Small intestine (tissue), 16 donors: Measurements from ENCODE around the gene BTNL9. TPM values are rescaled to one million over a fixed set of nuclear protein-coding genes. Genes with fewer than 3 reads are reported as not detected.
"Not testable (repeated sequence)": the region's sequence is repeated elsewhere in the genome, so short reads cannot be mapped to it uniquely, and the experiment has no call there.

Experiments used
- DNase-seq, 2 donors: peaks; one replicate each; pipeline versions ENCODE4 v3.0.0 to v3.0.0-alpha.2; 2013
- FAIRE-seq: peaks from 2 replicates; lab custom pipeline; 2012; peaks lifted over from hg19 to GRCh38; lab: Jason Lieb, UNC
- H3K27ac ChIP-seq, 3 donors: one replicate each; pipeline ENCODE4 v1.5.1; 2013; ENCODE audit warnings: low read length in 2 of 3, mild to moderate bottlenecking in 2 of 3, control low read depth in 1 of 3, inconsistent platforms in 1 of 3, low read depth in 1 of 3, moderate library complexity in 1 of 3
- H3K27me3 ChIP-seq, 3 donors: one replicate each; pipeline ENCODE4 v1.6.1; 2013; ENCODE audit warnings: low read length in 3 of 3, inconsistent platforms in 1 of 3; ENCODE audit not compliant: control insufficient read depth in 3 of 3, insufficient read depth in 3 of 3
- H3K36me3 ChIP-seq, 3 donors: one replicate each; pipeline ENCODE4 v1.6.1; 2013; ENCODE audit warnings: low read length in 3 of 3, inconsistent platforms in 1 of 3, low read depth in 1 of 3, mild to moderate bottlenecking in 1 of 3, moderate library complexity in 1 of 3; ENCODE audit not compliant: control insufficient read depth in 3 of 3, insufficient read depth in 2 of 3
- H3K4me1 ChIP-seq, 3 donors: one replicate each; pipeline ENCODE4 v1.6.1; 2013; ENCODE audit warnings: low read length in 2 of 3, inconsistent platforms in 1 of 3, low read depth in 1 of 3, mild to moderate bottlenecking in 1 of 3, moderate library complexity in 1 of 3; ENCODE audit not compliant: control insufficient read depth in 3 of 3, insufficient read depth in 2 of 3
- H3K4me3 ChIP-seq, 3 donors: one replicate each; pipeline ENCODE4 v1.5.1; 2013; ENCODE audit warnings: low read length in 3 of 3, control low read depth in 1 of 3, inconsistent platforms in 1 of 3, low read depth in 1 of 3, mild to moderate bottlenecking in 1 of 3, moderate library complexity in 1 of 3
- H3K9me3 ChIP-seq, 2 donors: one replicate each; pipeline ENCODE4 v1.6.1; 2013; ENCODE audit warnings: low read depth in 1 of 2, low read length in 1 of 2; ENCODE audit not compliant: control insufficient read depth in 2 of 2, insufficient read depth in 1 of 2
- whole genome bisulfite sequencing, 3 donors: extraction: QIAGEN DNeasy Blood & Tissue Kit; methylation state at CpG; one replicate each; pipeline ENCODE4 v1.1.7; 2013; 5-methylcytosine and 5-hydroxymethylcytosine counted together
- long read RNA-seq, 10 donors: transcript quantifications; one replicate each; lab custom pipeline, GENCODE V29; 2026
- polyA plus RNA-seq, 4 donors: library from polyadenylated mRNA; stranded (reverse) in 3 of 4; unstranded in 1 of 4; fragments of 200-250 nt in 3 of 4; fragments of 120-200 nt in 1 of 4; gene quantifications; one replicate each; pipeline versions ENCODE4 v1.2.1 to v1.2.3, GENCODE V29; 2013
- donor health status: healthy with polysubstance abuse.
- donor health status: control.
- donor health status: control.
- donor health status: Bipolar disorder and iron deficiency.
- donor health status: healthy.

The BTNL9 gene
- 1 to 10 TPM in 2 of 4 donors, under 1 TPM in 2; 0.27 to 6.5 (median 2.7) TPM for polyA plus RNA-seq
- long read RNA-seq, donor 1, result 0 reads
- long read RNA-seq, donor 2, result 0 reads
- long read RNA-seq, donor 3, partial matches to known transcripts, result 0 of 1 reads
- long read RNA-seq, donor 3, other reads (novel, unspliced or antisense), result 0 of 1 reads
- long read RNA-seq, donor 4, result 0 reads
- long read RNA-seq, donor 5, result 0 reads
- long read RNA-seq, donor 6, result 0 reads
- long read RNA-seq, donor 7, partial matches to known transcripts, result 0 of 1 reads
- long read RNA-seq, donor 7, other reads (novel, unspliced or antisense), result 0 of 1 reads
- long read RNA-seq, donor 8, result 0 reads
- long read RNA-seq, donor 9, result 0 reads
- long read RNA-seq, donor 10, result 0 reads

- Histone ChIP-seq H3K27me3 (peaks cover 0 to 12% (median 4%) of the 10 kb centered on the region in 3 donors), H3K4me3 (no peak within 1 kb of the TSS), H3K9me3 (no peaks in the 10 kb centered on the region), H3K36me3 (no peaks in the 10 kb centered on the region), H3K27ac (no peak within 1 kb of the TSS), H3K4me1 (no peaks in the 10 kb centered on the region)
- DNase-seq (no peak), FAIRE-seq (no peak)
- WGBS, 3 donors, result 54 to 78% (median 67%) methylated on average over 17 of the region's 17 CpGs
Observed at GRCh38 chr5:181039931-181040630, at the start of gene BTNL9. BTNL9 (plus strand) TSS chr5:181040266; CDS start chr5:181045490, 5,224 bp downstream.

DNA sequence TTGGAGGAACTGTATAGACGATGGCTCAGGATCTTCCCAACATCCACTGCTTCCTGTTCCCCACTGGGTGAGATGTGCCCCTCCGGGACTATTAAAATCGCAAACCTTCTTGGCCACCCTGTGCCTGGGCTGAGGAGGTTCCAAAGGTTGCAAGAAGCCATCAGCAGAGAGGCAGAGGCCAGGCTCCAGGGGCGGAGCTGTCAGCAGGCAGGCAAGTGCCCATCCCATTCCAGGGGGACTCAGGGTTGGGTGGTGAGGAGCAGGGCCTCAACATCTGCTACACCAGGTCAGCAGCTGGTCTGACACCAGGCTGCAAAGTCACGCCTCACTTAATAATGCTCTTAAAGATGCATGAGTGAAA, 49.2 kb upstream of the BTNL9 start:
- no peaks in the 10 kb centered on the region for H3K27me3 ChIP-seq

DNA sequence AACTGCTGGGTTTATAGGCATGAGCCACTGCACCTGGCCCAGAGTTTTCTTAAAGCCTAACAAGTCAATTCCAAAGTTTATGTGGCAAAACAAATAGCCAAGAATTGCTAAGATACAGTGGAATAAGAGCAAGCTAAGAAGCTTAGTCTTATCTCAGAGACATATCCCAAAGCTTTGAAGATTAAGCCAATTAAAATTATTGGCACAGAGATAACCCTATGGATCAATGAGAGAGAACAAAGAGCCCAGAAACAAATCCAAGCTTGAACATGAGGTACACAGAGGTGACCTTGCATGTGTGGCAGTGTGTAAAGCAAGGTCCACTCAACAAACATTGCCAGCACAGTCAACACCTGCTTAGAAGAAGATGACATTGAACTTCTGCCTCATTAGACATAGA, 38.1 kb upstream of the BTNL9 start:
- H3K9me3 ChIP-seq, result no peaks in the 10 kb centered on the region
- no peak for FAIRE-seq
- DNase-seq, result peak; percentile 37 to 68
- no peak overlapping the region for H3K27ac ChIP-seq
- peaks cover 0 to 26% (median 2%) of the 10 kb centered on the region in 3 donors for H3K36me3 ChIP-seq
- H3K4me1 ChIP-seq, result no peaks in the 10 kb centered on the region
- H3K27me3 ChIP-seq, result no peaks in the 10 kb centered on the region
- no peak overlapping the region for H3K4me3 ChIP-seq

More for the DNA sequence above, 49.2 kb upstream of the BTNL9 start:
- DNase-seq, result peak; percentile 57 to 70
- WGBS, 3 donors, result 9 to 55% (median 40%) methylated on average over 4 to 5 of the region's 5 CpGs
- Histone ChIP-seq H3K4me3 (peak overlapping the region in 2 of 3 donors; percentile 61 to 74), H3K36me3 (peaks cover 0 to 19% (median 0%) of the 10 kb centered on the region in 3 donors), H3K4me1 (peaks cover 0 to 5% (median 0%) of the 10 kb centered on the region in 3 donors), H3K9me3 (peaks cover 0 to 3% of the 10 kb centered on the region in 2 donors), H3K27ac (peak overlapping the region; percentile 38 to 71 (median 47))
- no peak for FAIRE-seq

DNA sequence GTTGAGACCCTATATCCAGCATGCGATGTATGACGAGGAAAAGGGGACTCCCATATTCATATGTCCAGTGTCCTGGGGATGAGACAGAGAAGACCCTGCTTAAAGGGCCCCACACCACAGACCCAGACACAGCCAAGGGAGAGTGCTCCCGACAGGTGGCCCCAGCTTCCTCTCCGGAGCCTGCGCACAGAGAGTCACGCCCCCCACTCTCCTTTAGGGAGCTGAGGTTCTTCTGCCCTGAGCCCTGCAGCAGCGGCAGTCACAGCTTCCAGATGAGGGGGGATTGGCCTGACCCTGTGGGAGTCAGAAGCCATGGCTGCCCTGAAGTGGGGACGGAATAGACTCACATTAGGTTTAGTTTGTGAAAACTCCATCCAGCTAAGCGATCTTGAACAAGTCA, 34.3 kb upstream of the BTNL9 start:
- WGBS, 3 donors, result 81 to 88% (median 85%) methylated on average over 9 of the region's 9 CpGs
- H3K27ac ChIP-seq, result no peak overlapping the region
- H3K4me1 ChIP-seq, result no peaks in the 10 kb centered on the region
- H3K27me3 ChIP-seq, result peaks cover 0 to 2% (median 0%) of the 10 kb centered on the region in 3 donors
- no peak overlapping the region for H3K4me3 ChIP-seq
- H3K36me3 ChIP-seq, result peaks cover 0 to 19% (median 0%) of the 10 kb centered on the region in 3 donors
- H3K9me3 ChIP-seq, result no peaks in the 10 kb centered on the region
- DNase-seq, result no peak
- no peak for FAIRE-seq

GRCh38 chr5:181008136-181008535, 31.9 kb upstream of the BTNL9 start:
- DNase-seq (no peak), FAIRE-seq (no peak)
- Histone ChIP-seq H3K4me3 (no peak overlapping the region), H3K27me3 (peaks cover 0 to 2% (median 0%) of the 10 kb centered on the region in 3 donors), H3K9me3 (no peaks in the 10 kb centered on the region), H3K4me1 (no peaks in the 10 kb centered on the region), H3K27ac (no peak overlapping the region), H3K36me3 (peaks cover 0 to 10% (median 0%) of the 10 kb centered on the region in 3 donors)
- 64 to 72% (median 70%) methylated on average over 6 of the region's 6 CpGs for WGBS, 3 donors

DNA sequence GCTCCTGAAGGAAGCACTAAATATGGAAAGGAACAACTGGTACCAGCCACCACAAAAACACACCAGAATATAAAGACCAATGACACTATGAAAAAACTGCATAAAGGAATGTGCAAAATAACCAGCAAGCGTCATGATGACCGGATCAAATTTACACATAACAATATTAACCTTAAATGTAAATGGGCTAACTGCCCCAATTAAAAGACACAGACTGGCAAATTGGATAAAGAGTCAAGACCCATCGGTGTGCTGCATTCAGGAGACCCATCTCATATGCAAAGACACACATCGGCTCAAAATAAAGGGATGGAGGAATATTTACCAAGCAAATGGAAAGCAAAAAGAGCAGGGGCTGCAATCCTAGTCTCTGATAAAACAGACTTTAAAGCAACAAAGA, 30.0 kb upstream of the BTNL9 start:
- not testable (repeated sequence) for H3K27ac ChIP-seq, H3K4me3 ChIP-seq, H3K36me3 ChIP-seq, H3K27me3 ChIP-seq, FAIRE-seq, H3K4me1 ChIP-seq, H3K9me3 ChIP-seq, DNase-seq
- 85 to 94% (median 91%) methylated on average over 4 of the region's 4 CpGs for WGBS, 3 donors

- not testable (repeated sequence) for H3K36me3 ChIP-seq, H3K27ac ChIP-seq
Observed at GRCh38 chr5:181014654-181015053, 25.4 kb upstream of the BTNL9 start.

GRCh38 chr5:181017448-181017847, 22.6 kb upstream of the BTNL9 start:
- H3K4me1 ChIP-seq, H3K27me3 ChIP-seq, H3K36me3 ChIP-seq, FAIRE-seq, H3K4me3 ChIP-seq, H3K27ac ChIP-seq, DNase-seq: not testable (repeated sequence)
- peaks cover 0 to 10% of the 10 kb centered on the region in 2 donors for H3K9me3 ChIP-seq
- WGBS, 3 donors, result 85 to 93% (median 91%) methylated on average over 3 of the region's 3 CpGs

More at GRCh38 chr5:181014654-181015053, 25.4 kb upstream of the BTNL9 start:
- not testable (repeated sequence) for DNase-seq, H3K9me3 ChIP-seq, H3K27me3 ChIP-seq, H3K4me1 ChIP-seq, FAIRE-seq, H3K4me3 ChIP-seq
